ENCODE results near the gene SEMA3B. TPM values are rescaled to one million over a fixed set of nuclear protein-coding genes. Genes with fewer than 3 reads are reported as not detected.
A peak's percentile ranks its signal among the peaks of the same experiment; 100 is the strongest.

Gene SEMA3B
- polyA plus RNA-seq, 3 donors = 0.56 TPM; not detected in 2

DNA sequence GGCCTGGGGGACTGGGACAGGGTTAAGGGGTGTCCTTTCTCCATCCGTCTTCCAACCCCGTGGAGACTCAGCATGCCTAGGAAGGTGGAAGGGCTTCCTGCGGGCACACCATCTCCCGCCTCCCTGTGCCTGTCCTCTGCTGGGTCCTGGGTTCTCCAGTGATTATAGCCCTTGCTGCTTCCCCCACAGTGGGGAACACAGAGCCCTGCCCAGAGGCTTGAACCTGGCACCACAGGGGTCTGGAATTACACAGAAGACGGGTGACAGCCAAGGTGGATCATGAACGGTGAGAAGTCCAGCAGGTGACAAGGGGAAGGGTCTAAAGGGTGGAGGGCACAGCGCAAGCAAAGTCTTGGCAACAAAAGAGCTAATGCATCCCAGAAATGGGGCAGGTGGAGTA, 6.2 kb upstream of the SEMA3B start:
- H3K9me3 ChIP-seq (replicated peaks in 1 of 2; ENCODE audit: control insufficient read depth in 1 of 2, insufficient read depth in 1 of 2, low read length in 2 of 2) = peaks cover 0 to 2% of the 10 kb centered on the region in 2 donors
- no peak overlapping the region for H3K4me3 ChIP-seq (replicated peaks in 1 of 3; ENCODE audit: low read depth in 2 of 3, low read length in 3 of 3)
- peaks cover 0 to 20% of the 10 kb centered on the region in 2 donors for H3K27me3 ChIP-seq (ENCODE audit: control insufficient read depth in 2 of 2, insufficient read depth in 2 of 2, low read length in 2 of 2)
- Mint-ChIP-seq H3K36me3 (peaks cover 16 to 20% of the 10 kb centered on the region in 2 donors), H3K4me3 (no peak overlapping the region), H3K9me3 (peaks cover 0 to 2% (median 0%) of the 10 kb centered on the region in 7 donors), H3K27me3 (ENCODE audit: low read depth in 3 of 3) (peaks cover 22 to 29% (median 28%) of the 10 kb centered on the region in 3 donors), H3K27ac (peak overlapping the region in 2 of 7 donors; percentile 42 to 87), H3K4me1 (peaks cover 12% of the 10 kb centered on the region)
- TF ChIP-seq, protein P1, sequence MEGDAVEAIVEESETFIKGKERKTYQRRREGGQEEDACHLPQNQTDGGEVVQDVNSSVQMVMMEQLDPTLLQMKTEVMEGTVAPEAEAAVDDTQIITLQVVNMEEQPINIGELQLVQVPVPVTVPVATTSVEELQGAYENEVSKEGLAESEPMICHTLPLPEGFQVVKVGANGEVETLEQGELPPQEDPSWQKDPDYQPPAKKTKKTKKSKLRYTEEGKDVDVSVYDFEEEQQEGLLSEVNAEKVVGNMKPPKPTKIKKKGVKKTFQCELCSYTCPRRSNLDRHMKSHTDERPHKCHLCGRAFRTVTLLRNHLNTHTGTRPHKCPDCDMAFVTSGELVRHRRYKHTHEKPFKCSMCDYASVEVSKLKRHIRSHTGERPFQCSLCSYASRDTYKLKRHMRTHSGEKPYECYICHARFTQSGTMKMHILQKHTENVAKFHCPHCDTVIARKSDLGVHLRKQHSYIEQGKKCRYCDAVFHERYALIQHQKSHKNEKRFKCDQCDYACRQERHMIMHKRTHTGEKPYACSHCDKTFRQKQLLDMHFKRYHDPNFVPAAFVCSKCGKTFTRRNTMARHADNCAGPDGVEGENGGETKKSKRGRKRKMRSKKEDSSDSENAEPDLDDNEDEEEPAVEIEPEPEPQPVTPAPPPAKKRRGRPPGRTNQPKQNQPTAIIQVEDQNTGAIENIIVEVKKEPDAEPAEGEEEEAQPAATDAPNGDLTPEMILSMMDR (IDR thresholded peaks at IDR 0.05) = no peak
- 96% methylated on average over 6 of the region's 7 CpGs for WGBS (ENCODE audit: insufficient coverage)
- H3K27ac ChIP-seq (ENCODE audit: low read depth in 1 of 2, low read length in 2 of 2) = no peak overlapping the region
- no peak for DNase-seq
- intact Hi-C loops (cut with micrococcal nuclease) = no loop called here
- H3K9ac ChIP-seq (ENCODE audit: insufficient read depth, low read length, poor library complexity, severe bottlenecking) = no peak overlapping the region
- H4K20me1 ChIP-seq (ENCODE audit: insufficient read depth, low read length) = peaks cover 49% of the 10 kb centered on the region
- H3K4me1 ChIP-seq (ENCODE audit: control insufficient read depth in 1 of 2, insufficient read depth in 2 of 2, low read length in 2 of 2) = peaks cover 15 to 32% of the 10 kb centered on the region in 2 donors
- no peak overlapping the region for H2AFZ ChIP-seq (ENCODE audit: insufficient read depth, low read depth, low read length, poor library complexity, severe bottlenecking)
- peaks cover 15 to 19% of the 10 kb centered on the region in 2 donors for H3K36me3 ChIP-seq (replicated peaks in 1 of 2; ENCODE audit: control insufficient read depth in 1 of 2, insufficient read depth in 2 of 2, low read length in 2 of 2)
- H3K79me2 ChIP-seq (ENCODE audit: insufficient read depth, low read length) = no peaks in the 10 kb centered on the region
- H3K4me2 ChIP-seq (replicated peaks; ENCODE audit: extremely low read depth, low read length, poor library complexity, severe bottlenecking) = no peak overlapping the region

DNA sequence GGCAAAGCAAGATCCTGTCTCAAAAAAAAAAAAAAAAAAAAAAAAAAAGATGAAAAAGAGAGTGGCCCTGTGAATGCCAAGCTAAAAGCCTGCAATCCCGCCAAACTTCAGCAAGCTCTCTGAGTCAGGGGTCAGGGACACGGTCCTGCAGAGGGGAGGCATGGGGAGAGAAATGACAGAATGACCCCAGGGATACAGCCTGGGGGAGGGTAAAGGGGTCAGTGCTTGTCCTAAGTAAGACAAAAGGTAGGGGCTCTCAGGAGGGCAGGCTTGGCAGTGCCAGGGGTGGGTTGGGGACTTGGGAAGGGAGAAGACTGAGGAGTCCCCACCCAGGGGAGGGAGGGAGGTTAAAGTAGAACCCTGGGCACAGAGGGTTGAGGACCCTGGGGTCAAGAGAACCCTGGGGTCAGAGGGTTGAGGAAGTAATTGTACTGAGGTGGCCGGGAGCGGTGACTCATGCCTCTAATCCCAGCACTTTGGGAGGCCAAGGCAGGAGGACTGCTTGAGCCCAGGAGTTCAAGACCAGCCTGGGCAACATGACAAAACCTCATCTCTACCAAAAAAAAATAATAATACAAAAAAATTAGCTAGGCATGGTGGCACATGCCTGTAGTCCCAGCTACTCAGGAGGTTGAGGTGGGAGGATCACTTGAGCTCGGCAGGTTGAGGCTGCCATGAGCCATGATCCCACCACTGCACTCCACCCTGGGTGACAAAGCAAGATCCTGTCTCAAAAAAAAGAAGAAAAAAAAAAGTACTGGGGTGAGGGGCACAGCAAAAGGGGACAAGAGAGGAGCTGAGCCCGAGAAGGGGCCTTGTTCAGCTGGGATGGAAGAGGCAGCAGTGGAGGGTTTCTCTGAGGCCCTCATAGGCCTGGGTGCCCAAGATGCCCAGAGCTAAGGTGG, 5.2 kb upstream of the SEMA3B start:
- Histone ChIP-seq H3K27ac (ENCODE audit: low read depth in 1 of 2, low read length in 2 of 2) (no peak overlapping the region), H2AFZ (ENCODE audit: insufficient read depth, low read depth, low read length, poor library complexity, severe bottlenecking) (no peak overlapping the region), H3K9ac (ENCODE audit: insufficient read depth, low read length, poor library complexity, severe bottlenecking) (no peak overlapping the region), H4K20me1 (ENCODE audit: insufficient read depth, low read length) (peaks cover 44% of the 10 kb centered on the region), H3K27me3 (ENCODE audit: control insufficient read depth in 2 of 2, insufficient read depth in 2 of 2, low read length in 2 of 2) (peaks cover 0 to 22% of the 10 kb centered on the region in 2 donors), H3K36me3 (replicated peaks in 1 of 2; ENCODE audit: control insufficient read depth in 1 of 2, insufficient read depth in 2 of 2, low read length in 2 of 2) (peaks cover 5 to 9% of the 10 kb centered on the region in 2 donors), H3K4me3 (replicated peaks in 1 of 3; ENCODE audit: low read depth in 2 of 3, low read length in 3 of 3) (no peak overlapping the region), H3K4me2 (replicated peaks; ENCODE audit: extremely low read depth, low read length, poor library complexity, severe bottlenecking) (no peak overlapping the region), H3K79me2 (ENCODE audit: insufficient read depth, low read length) (no peaks in the 10 kb centered on the region), H3K4me1 (ENCODE audit: control insufficient read depth in 1 of 2, insufficient read depth in 2 of 2, low read length in 2 of 2) (peaks cover 15 to 23% of the 10 kb centered on the region in 2 donors), H3K9me3 (replicated peaks in 1 of 2; ENCODE audit: control insufficient read depth in 1 of 2, insufficient read depth in 1 of 2, low read length in 2 of 2) (no peaks in the 10 kb centered on the region)
- Mint-ChIP-seq H3K27me3 (ENCODE audit: low read depth in 3 of 3) (peaks cover 30 to 39% (median 34%) of the 10 kb centered on the region in 3 donors), H3K27ac (peak overlapping the region in 4 of 7 donors; percentile 8 to 87 (median 56)), H3K36me3 (peaks cover 7 to 10% of the 10 kb centered on the region in 2 donors), H3K4me3 (no peak overlapping the region), H3K4me1 (peaks cover 12% of the 10 kb centered on the region), H3K9me3 (no peaks in the 10 kb centered on the region)
- WGBS (ENCODE audit: insufficient coverage) = 84% methylated on average over 3 of the region's 6 CpGs
- DNase-seq = no peak
- TF ChIP-seq, protein P1 (IDR thresholded peaks at IDR 0.05) = no peak
- intact Hi-C loops (cut with micrococcal nuclease) = no loop called here

All from CD14-positive monocyte (primary cell).